Mucosa of stomach (tissue), 1 donor: ENCODE data around the gene DHX35.

ENCODE experiments used
- H3K27me3 ChIP-seq: one replicate; pipeline ENCODE4 v1.7.0; 2013; ENCODE audit warnings: mild to moderate bottlenecking, low read length; ENCODE audit not compliant: control insufficient read depth, insufficient read depth
- H3K36me3 ChIP-seq: one replicate; pipeline ENCODE4 v1.7.0; 2013; ENCODE audit warnings: low read length; ENCODE audit not compliant: control insufficient read depth, insufficient read depth
- H3K4me1 ChIP-seq: one replicate; pipeline ENCODE4 v1.7.0; 2013; ENCODE audit warnings: mild to moderate bottlenecking, low read length; ENCODE audit not compliant: control insufficient read depth, insufficient read depth
- H3K4me3 ChIP-seq: one replicate; pipeline ENCODE4 v1.7.0; 2013; ENCODE audit warnings: low read length
- H3K9ac ChIP-seq: one replicate; pipeline ENCODE4 v1.7.0; 2013; ENCODE audit warnings: mild to moderate bottlenecking, low read length, moderate library complexity
- H3K9me3 ChIP-seq: one replicate; pipeline ENCODE4 v1.7.0; 2013; ENCODE audit warnings: mild to moderate bottlenecking, low read length, moderate library complexity; ENCODE audit not compliant: control insufficient read depth
- donor health status: Pancreatic carcinoma.

DHX35 gene

GRCh38 chr20:39080326-39080725, 118.2 kb downstream of the DHX35 start:
- Histone ChIP-seq H3K9ac (no peak overlapping the region), H3K4me1 (no peaks in the 10 kb centered on the region), H3K36me3 (no peaks in the 10 kb centered on the region), H3K9me3 (no peaks in the 10 kb centered on the region), H3K4me3 (no peak overlapping the region), H3K27me3 (peaks cover 4% of the 10 kb centered on the region)

GRCh38 chr20:39081255-39081654, 119.1 kb downstream of the DHX35 start:
- Histone ChIP-seq H3K27me3 (peaks cover 4% of the 10 kb centered on the region), H3K9ac (no peak overlapping the region), H3K4me3 (no peak overlapping the region), H3K36me3 (no peaks in the 10 kb centered on the region), H3K9me3 (no peaks in the 10 kb centered on the region), H3K4me1 (no peaks in the 10 kb centered on the region)

- no peaks in the 10 kb centered on the region for H3K27me3 ChIP-seq
- H3K9me3 ChIP-seq = no peaks in the 10 kb centered on the region
- H3K9ac ChIP-seq = no peak overlapping the region
- H3K4me1 ChIP-seq = no peaks in the 10 kb centered on the region
- no peak overlapping the region for H3K4me3 ChIP-seq
- no peaks in the 10 kb centered on the region for H3K36me3 ChIP-seq
These were observed 120.7 kb downstream of the DHX35 start for GRCh38 chr20:39082622-39083398.

- Histone ChIP-seq H3K9me3 (no peaks in the 10 kb centered on the region), H3K4me3 (no peak overlapping the region), H3K27me3 (no peaks in the 10 kb centered on the region)
These were observed 121.6 kb downstream of the DHX35 start for GRCh38 chr20:39083761-39084160.

GRCh38 chr20:39089029-39089428, 126.9 kb downstream of the DHX35 start:
- Histone ChIP-seq H3K4me1 (no peaks in the 10 kb centered on the region), H3K9me3 (no peaks in the 10 kb centered on the region), H3K4me3 (no peak overlapping the region), H3K36me3 (no peaks in the 10 kb centered on the region), H3K27me3 (no peaks in the 10 kb centered on the region), H3K9ac (no peak overlapping the region)

More at GRCh38 chr20:39083761-39084160, 121.6 kb downstream of the DHX35 start:
- Histone ChIP-seq H3K9ac (no peak overlapping the region), H3K4me1 (no peaks in the 10 kb centered on the region), H3K36me3 (no peaks in the 10 kb centered on the region)
